OCI-LY3 (cell line): ENCODE data around the gene KANSL1.

ENCODE experiments used
- H2AFZ ChIP-seq: fragments of 200-600, 300-600 bp; shearing (Covaris generic); 2 replicates; pipeline ENCODE4 v1.6.0; 2014; ENCODE audit warnings: antibody characterized with exemption, low read depth, low read length
- H3K27ac ChIP-seq: fragments of 200-600, 300-600 bp; sonication (generic); 2 replicates; pipeline ENCODE4 v1.5.1; 2014; ENCODE audit warnings: mild to moderate bottlenecking, low read length, moderate library complexity, mixed read lengths
- H3K27me3 ChIP-seq: fragments of 200-600, 300-600 bp; sonication (generic); 2 replicates; pipeline ENCODE4 v1.6.1; 2014; ENCODE audit warnings: low read depth, low read length, mixed read lengths
- H3K36me3 ChIP-seq: fragments of 200-600, 300-600 bp; sonication (generic); replicated peaks from 2 replicates; pipeline ENCODE3; 2014; ENCODE audit warnings: low read depth, low read length, mixed read lengths
- H3K4me1 ChIP-seq: fragments of 300-600, 200-600 bp; sonication (generic); 2 replicates; pipeline ENCODE4 v1.6.1; 2014; ENCODE audit warnings: low read length, mixed read lengths
- H3K4me2 ChIP-seq: fragments of 200-600, 300-600 bp; sonication (generic); 2 replicates; pipeline ENCODE4 v1.6.1; 2014; ENCODE audit warnings: low read length, mixed read lengths
- H3K4me3 ChIP-seq: fragments of 300-600, 200-600 bp; sonication (generic); 2 replicates; pipeline ENCODE4 v1.5.1; 2014; ENCODE audit warnings: antibody characterized with exemption, mild to moderate bottlenecking, low read length, moderate library complexity
- H3K79me2 ChIP-seq: fragments of 300-600, 200-600 bp; shearing (Covaris generic); 2 replicates; pipeline ENCODE4 v1.6.1; 2014; ENCODE audit warnings: mild to moderate bottlenecking, low read length, mixed read lengths
- H3K9ac ChIP-seq: fragments of 300-600, 200-600 bp; shearing (Covaris generic); 2 replicates; pipeline ENCODE4 v1.6.0; 2014; ENCODE audit warnings: mild to moderate bottlenecking, low read length, moderate library complexity
- H3K9me3 ChIP-seq: fragments of 200-600, 300-600 bp; shearing (Covaris generic); 2 replicates; pipeline ENCODE4 v1.6.1; 2014; ENCODE audit warnings: low read length, mixed read lengths; ENCODE audit not compliant: insufficient read depth
- H4K20me1 ChIP-seq: fragments of 200-600, 300-600 bp; sonication (generic); 2 replicates; pipeline ENCODE4 v1.6.1; 2016; ENCODE audit warnings: low read length, mixed read lengths; ENCODE audit not compliant: insufficient read depth
- EZH2phosphoT487 ChIP-seq: fragments of 200-600 bp; shearing (Covaris generic); IDR thresholded peaks from 2 replicates; pipeline ENCODE4 v1.6.1; 2018; ENCODE audit warnings: antibody characterized with exemption, mixed run types, low read depth
- TF ChIP-seq, protein P1 (sequence below): fragments of 200-600, 300-600 bp; sonication (generic); IDR thresholded peaks from 2 replicates; pipeline ENCODE4 v1.5.1; 2014; ENCODE audit warnings: antibody characterized with exemption, low read length, low read depth

The KANSL1 gene

DNA sequence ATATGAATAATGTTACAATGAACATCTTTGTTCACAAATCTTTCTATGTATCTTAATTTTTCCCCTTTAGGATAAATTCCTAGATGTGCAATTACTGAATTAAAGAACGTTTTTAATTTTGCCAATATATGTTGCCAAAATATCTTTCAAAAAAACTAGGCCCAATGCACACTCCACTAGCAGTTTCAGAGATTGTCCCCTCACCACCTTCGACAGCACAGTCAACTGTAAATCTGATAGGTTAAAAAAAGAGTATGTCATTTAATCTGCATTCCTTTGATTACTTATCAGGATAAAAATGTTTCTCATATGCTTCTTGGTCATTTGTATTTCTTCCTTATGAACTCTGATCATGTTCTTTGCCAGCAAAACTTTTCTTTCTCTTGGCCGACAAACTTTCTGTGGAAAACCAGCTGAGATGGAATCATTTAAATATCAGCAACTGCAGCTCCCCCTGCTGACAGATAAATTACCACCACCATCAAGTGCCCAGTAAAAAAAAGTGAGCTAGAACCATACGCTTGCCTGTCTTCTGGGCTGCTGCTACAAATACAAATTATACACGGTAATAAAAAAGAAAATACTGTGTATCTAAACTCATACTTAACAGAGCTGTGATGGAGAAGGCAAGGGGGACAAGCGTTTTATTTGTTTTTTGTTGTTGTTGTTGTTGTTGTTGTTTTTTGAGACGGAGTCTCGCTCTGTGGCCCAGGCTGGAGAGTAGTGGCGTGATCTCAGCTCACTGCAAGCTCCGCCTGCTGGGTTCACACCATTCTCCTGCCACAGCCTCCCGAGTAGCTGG lies 19.6 kb upstream of the KANSL1 start:
- Histone ChIP-seq H4K20me1 (peaks cover 13% of the 10 kb centered on the region; the same call in 1 of the 2 replicates), H3K9ac (no peak overlapping the region), H3K9me3 (no peaks in the 10 kb centered on the region), H3K4me1 (no peaks in the 10 kb centered on the region), H3K27me3 (no peaks in the 10 kb centered on the region), H2AFZ (no peak overlapping the region), H3K36me3 (peaks cover 13% of the 10 kb centered on the region), H3K4me3 (no peak overlapping the region), H3K79me2 (no peaks in the 10 kb centered on the region; the same call in 1 of the 2 replicates), H3K27ac (no peak overlapping the region), H3K4me2 (no peak overlapping the region)
- TF ChIP-seq, protein P1, sequence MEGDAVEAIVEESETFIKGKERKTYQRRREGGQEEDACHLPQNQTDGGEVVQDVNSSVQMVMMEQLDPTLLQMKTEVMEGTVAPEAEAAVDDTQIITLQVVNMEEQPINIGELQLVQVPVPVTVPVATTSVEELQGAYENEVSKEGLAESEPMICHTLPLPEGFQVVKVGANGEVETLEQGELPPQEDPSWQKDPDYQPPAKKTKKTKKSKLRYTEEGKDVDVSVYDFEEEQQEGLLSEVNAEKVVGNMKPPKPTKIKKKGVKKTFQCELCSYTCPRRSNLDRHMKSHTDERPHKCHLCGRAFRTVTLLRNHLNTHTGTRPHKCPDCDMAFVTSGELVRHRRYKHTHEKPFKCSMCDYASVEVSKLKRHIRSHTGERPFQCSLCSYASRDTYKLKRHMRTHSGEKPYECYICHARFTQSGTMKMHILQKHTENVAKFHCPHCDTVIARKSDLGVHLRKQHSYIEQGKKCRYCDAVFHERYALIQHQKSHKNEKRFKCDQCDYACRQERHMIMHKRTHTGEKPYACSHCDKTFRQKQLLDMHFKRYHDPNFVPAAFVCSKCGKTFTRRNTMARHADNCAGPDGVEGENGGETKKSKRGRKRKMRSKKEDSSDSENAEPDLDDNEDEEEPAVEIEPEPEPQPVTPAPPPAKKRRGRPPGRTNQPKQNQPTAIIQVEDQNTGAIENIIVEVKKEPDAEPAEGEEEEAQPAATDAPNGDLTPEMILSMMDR, result peak; percentile 71
- TF ChIP-seq EZH2phosphoT487, result no peak

DNA sequence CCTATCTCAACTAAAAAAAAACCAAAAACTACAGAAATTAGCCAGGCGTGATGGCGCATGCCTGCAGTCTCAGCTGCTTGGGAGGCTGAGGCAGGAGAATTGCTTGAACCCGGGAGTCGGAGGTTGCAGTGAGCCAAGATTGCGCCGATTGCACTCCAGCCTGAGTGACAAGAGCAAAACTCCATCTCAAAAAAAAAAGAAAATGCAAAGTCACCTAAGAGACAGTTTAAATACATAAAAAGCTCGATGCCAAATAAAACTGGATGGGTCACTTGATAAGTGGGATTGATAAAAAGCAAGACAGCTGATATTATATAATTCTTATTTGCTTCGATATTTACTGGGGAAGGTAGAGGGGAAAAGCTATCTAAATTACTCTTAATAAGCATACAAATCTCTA lies 15.8 kb upstream of the KANSL1 start:
- Histone ChIP-seq H2AFZ (no peak overlapping the region), H4K20me1 (0 out of 2 replicates have a peak, but pooled peaks cover 6% of the 10 kb centered on the region), H3K27ac (no peak overlapping the region), H3K27me3 (no peaks in the 10 kb centered on the region), H3K4me2 (no peak overlapping the region), H3K4me1 (no peaks in the 10 kb centered on the region), H3K36me3 (peaks cover 4% of the 10 kb centered on the region), H3K9ac (no peak overlapping the region), H3K79me2 (peaks cover 8% of the 10 kb centered on the region), H3K4me3 (no peak overlapping the region), H3K9me3 (no peaks in the 10 kb centered on the region)
- TF ChIP-seq, protein P1, result no peak
- TF ChIP-seq EZH2phosphoT487, result no peak

DNA sequence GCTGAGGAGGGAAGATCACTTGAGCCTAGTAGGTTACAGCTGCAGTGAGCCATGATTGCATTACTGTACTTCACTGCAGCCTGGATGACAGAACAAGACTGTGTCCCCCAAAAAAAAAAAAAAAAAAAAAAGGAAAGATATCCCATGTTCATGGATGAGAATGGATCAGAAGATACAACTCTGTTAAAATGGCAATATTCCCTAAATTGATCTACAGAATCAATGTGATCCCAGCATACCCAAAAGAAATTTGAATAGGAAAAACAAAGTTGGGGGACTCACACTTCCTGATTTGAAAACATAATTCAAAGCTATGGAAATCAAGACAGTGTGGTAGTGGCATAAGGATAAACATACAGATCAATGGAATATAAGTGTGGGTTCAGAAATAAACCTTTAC lies 12.7 kb upstream of the KANSL1 start:
- Histone ChIP-seq H3K79me2 (peaks cover 34% of the 10 kb centered on the region), H3K4me1 (no peaks in the 10 kb centered on the region), H3K9me3 (no peaks in the 10 kb centered on the region)

DNA sequence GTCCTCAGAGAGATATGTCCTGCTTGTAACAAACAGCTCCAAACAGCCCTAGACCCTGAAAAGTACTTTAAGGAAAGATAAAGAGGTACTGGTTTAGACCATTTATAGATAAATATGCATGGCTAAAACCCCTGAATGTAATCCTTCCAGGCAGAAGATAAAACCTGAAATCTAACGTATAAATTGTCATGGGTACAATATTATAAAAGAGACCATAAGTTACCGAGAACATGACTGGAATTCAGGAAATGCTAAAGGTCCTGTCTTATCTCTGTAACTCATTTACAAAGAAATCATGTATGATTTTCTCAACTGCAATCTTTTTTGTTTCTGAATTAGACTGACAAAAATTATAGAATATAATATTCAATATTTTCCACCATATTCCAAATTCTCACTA lies 9.2 kb upstream of the KANSL1 start:
- no peak overlapping the region for H3K4me2 ChIP-seq
- H3K79me2 ChIP-seq, result peaks cover 56% of the 10 kb centered on the region
- no peaks in the 10 kb centered on the region for H3K9me3 ChIP-seq
- no peak overlapping the region for H3K9ac ChIP-seq
- H4K20me1 ChIP-seq, result 0 out of 2 replicates have a peak, but pooled peaks cover 5% of the 10 kb centered on the region
- no peak overlapping the region for H3K27ac ChIP-seq
- H2AFZ ChIP-seq, result no peak overlapping the region
- no peaks in the 10 kb centered on the region for H3K4me1 ChIP-seq
- no peak overlapping the region for H3K4me3 ChIP-seq
- H3K36me3 ChIP-seq, result no peaks in the 10 kb centered on the region
- TF ChIP-seq EZH2phosphoT487, result no peak
- TF ChIP-seq, protein P1, result no peak
- H3K27me3 ChIP-seq, result no peaks in the 10 kb centered on the region

More for the DNA sequence above, 12.7 kb upstream of the KANSL1 start:
- H3K36me3 ChIP-seq, result no peaks in the 10 kb centered on the region
- H3K27me3 ChIP-seq, result no peaks in the 10 kb centered on the region
- no peak overlapping the region for H3K4me2 ChIP-seq
- H3K4me3 ChIP-seq, result no peak overlapping the region
- H4K20me1 ChIP-seq, result 0 out of 2 replicates have a peak, but pooled peaks cover 8% of the 10 kb centered on the region
- no peak overlapping the region for H2AFZ ChIP-seq
- no peak overlapping the region for H3K9ac ChIP-seq
- H3K27ac ChIP-seq, result no peak overlapping the region
- TF ChIP-seq EZH2phosphoT487, result no peak
- TF ChIP-seq, protein P1, result no peak
